Choroid plexus epithelial cell (primary cell): ENCODE results near the gene ATL1.

ENCODE experiments used
- DNase-seq: peaks from one replicate; pipeline ENCODE4 v3.0.0-alpha.2; 2010; ENCODE audit warnings: low read depth
- H3K4me3 ChIP-seq: 2 replicates; pipeline ENCODE4 v1.5.1; 2011; ENCODE audit warnings: low read depth, mild to moderate bottlenecking, control low read depth, low read length, moderate library complexity
- CTCF ChIP-seq: conservative IDR thresholded peaks from 2 replicates; pipeline ENCODE4 v1.5.1; 2011; ENCODE audit warnings: low read depth, mild to moderate bottlenecking, control low read depth, inconsistent platforms, low read length, moderate library complexity

Gene ATL1

GRCh38 chr14:50678163-50678562 lies 118.2 kb downstream of the ATL1 start:
- TF ChIP-seq CTCF: no peak
- no peak overlapping the region for H3K4me3 ChIP-seq
- DNase-seq: no peak

GRCh38 chr14:50679674-50680073 lies 119.7 kb downstream of the ATL1 start:
- H3K4me3 ChIP-seq: no peak overlapping the region
- DNase-seq: no peak
- no peak for TF ChIP-seq CTCF
